Measurements from ENCODE around the gene OBSL1.

The OBSL1 gene

DNA sequence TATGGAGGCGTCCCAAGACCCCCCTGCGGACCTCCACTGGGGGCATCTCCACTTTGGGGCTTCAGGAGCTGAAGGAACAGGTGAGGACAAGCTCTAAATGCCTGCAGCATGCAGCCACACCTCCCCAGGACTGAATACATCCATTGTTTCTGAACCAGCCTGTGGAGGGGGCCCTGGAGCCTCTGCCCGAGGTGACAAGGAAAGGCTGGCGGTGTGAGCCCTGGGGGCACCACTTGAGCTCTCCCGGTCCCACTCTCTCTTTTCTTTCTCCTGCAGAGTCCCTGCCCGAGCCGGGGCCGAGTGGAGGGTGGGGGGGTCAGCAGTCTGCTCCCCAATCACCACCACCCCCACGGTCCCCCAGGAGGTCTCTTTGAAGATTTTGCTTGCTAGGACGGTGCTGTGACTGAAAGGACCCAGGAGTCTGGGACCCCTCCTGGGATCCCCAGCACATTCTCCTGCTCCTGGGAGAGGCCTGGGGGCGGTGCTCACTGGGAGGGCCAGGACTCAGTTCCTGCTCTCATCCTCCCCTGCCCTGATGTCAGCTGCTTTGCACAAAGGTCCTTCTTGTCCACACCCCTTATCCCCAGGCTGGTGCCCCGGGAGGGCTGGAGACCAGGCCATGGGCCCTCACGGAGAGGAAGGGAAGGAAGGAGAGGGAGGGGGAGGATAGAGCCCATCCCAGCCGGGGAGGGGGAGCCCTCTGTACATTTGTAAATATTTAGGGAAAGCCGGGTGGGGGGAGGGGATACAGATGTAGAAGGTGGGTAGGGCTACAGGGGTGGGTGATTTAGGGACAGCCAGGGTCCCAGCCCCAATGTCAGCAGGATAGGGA, 33.5 kb downstream of the OBSL1 start:
- in situ Hi-C loops (cut with MboI; ENCODE audit: low sequenced_read_pairs) = no loop called here

GRCh38 chr2:219536967-219537366, 34.4 kb downstream of the OBSL1 start:
- in situ Hi-C loops (cut with MboI; ENCODE audit: low sequenced_read_pairs) = no loop called here

GRCh38 chr2:219536425-219536824, 34.9 kb downstream of the OBSL1 start:
- in situ Hi-C loops (cut with MboI; ENCODE audit: low sequenced_read_pairs) = no loop called here

DNA sequence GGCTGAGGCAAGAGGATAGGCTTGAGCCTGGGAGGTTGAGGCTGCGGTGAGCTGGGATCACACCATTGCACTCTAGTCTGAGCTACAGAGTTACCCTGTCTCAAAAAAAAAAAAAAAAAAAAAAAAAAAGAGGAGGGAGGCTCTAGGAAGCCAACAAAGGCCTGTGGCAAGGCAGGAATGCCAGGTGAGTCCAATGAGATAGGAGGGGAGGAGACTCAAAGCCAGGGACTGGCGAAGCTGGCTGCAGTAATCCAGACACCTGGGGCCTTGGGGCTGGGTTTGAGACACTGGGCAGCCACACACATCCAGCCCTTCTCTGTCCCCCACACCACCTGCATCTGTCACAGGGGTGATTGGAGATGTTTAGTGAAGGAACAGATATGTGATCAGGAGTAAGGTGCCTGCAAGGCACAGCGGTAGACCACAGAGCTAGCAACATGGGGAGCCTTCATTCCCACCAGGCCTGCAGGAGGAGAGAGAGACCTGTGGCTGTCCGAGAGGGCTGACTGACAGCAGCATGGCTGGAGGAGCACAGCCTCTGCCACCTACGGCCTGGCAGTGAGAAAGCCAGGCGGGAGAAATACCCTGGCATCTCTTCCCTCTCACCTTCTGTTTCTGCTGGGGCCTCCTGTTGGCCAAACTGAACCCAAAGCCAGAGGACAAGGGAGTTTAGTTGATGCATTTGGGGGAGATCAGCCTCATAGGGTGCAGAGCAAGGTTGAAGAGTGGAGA, 37.2 kb downstream of the OBSL1 start:
- in situ Hi-C loops (cut with MboI; ENCODE audit: low sequenced_read_pairs) = no loop called here

GRCh38 chr2:219532378-219532649, 39.0 kb downstream of the OBSL1 start:
- in situ Hi-C loops (cut with MboI; ENCODE audit: low sequenced_read_pairs) = no loop called here

DNA sequence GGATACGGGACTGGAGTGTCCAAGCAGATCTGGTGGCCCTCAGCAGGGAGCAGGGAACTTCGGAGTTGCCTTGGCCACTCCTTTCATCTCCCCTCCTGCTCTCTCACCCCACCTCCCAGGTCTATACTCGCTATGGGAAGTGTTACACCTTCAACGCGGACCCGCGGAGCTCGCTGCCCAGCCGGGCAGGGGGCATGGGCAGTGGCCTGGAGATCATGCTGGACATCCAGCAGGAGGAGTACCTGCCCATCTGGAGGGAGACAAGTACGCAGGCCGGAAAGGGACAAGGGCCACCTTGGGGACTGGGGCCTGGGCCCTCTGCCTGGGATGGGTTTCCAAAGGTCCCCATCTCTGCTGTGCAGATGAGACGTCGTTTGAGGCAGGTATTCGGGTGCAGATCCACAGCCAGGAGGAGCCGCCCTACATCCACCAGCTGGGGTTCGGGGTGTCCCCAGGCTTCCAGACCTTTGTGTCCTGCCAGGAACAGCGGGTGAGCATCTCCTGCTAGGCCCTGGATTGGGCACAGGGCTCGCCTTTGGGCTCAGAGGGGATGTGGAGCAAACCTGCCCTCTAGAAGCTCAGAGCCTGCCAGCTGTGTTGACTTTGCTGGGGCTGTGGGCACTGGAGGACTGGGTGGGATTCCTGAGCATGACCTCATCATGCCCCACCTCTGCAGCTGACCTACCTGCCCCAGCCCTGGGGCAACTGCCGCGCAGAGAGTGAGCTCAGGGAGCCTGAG, 39.5 kb downstream of the OBSL1 start:
- in situ Hi-C loops (cut with MboI; ENCODE audit: low sequenced_read_pairs) = no loop called here

DNA sequence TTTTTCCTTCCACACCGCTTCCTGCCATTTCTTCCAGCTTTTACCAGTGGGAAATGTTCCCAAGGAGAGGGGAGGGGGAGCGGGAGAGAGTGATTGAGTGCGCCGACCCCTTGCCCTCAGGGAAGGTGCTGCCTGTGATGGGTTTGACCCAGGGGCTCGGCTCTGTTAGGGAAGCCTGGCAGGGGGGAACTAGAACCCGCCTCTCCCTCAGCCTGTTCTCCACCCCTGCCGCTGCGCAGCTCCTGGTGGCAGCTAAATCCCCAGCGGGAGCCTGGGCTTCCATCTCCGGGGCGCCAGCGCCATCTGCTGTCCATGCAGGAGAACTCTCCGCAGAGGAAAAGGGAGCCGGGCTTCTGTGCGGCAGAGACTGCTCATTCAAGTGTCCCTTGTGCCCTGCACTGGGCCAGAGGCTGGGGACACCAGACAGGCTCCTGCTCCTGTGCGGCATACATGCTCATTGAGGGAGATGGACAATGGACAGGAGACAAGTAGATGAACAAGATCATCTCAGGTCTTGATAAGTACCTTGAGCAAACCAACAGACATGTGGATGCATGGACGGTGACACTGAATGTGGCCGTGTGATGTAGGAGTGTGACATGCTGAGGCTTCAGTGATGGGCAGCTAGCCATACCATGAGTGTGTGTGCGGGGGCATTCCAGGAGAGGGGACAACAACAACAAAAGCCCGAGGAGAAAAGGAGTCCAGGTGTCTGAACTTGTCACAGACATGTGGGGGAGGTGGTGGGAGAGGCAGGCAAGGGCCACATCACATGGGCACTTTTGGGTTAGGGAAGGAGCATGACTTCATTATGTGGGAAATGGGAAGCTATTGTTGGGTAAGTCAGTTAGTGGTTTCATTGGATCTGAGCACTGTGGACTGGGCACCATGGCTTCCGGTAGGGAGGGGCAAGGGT, 41.0 kb downstream of the OBSL1 start:
- in situ Hi-C loops (cut with MboI; ENCODE audit: low sequenced_read_pairs) = no loop called here

DNA sequence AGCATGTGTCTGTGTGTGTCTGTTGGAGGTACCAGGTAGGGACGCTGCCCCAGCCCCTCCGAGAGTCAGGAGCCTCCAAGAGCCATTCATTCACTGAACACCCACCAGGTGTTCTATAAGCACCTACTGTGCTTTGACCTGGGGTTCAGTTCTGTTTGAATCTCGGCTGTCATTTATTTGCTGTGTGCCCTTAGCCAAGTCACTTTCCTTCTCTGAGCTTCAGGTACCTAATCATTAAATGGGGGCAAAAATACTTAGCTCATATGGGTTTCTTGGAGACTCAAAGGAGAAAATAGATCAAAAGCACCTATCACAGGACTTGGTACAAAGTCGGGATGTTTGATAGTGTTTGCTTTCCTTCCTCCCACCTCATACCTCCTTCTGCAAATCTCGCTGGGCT, 43.9 kb downstream of the OBSL1 start:
- in situ Hi-C loops (cut with MboI; ENCODE audit: low sequenced_read_pairs) = loop anchor here (10.0 kb wide), 1 partner anchor 123 kb away; no protein-coding TSS in a partner anchor

- in situ Hi-C loops (cut with MboI; ENCODE audit: low sequenced_read_pairs) = loop anchor here (10.0 kb wide), 1 partner anchor 122 kb away; no protein-coding TSS in a partner anchor
Measured at GRCh38 chr2:219527076-219527394, 44.3 kb downstream of the OBSL1 start.

DNA sequence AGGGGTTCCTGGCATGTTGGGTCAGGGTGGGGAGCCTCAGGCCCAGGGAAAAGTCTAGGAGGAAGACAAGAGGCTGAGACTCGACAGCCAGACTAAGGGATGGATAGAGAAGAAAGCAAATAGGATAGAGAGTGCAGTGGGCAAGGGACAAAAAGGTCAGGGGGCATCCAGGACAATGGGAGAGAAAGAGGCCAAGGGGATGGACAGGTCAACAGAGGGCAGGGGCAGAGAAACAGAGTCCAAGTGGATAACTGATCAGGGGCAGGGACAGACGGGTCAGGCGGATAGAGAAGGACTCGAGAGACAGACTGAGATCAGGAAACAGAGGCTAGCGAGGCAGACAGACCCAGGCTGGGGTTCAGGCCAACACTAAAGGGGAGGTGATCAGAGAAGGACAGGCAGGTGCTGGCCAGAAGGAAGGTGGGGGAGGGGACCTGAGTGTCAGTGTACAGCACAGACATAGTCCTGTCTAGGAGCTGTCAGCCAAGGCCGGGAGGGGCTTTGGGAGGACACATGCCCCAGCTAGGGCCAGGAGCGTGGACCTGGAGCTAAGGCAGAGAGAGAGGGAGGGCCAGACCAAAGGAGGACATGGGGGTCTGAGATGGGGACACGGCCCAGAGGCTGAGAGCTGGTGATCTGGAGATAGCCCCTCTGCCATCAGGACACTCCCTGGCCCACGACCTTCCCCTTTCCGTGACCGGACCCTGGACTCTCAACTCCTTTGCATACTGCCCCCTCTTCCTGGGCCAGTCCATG, 44.8 kb downstream of the OBSL1 start:
- in situ Hi-C loops (cut with MboI; ENCODE audit: low sequenced_read_pairs) = loop anchor here (10.0 kb wide), 1 partner anchor 122 kb away; no protein-coding TSS in a partner anchor

- in situ Hi-C loops (cut with MboI; ENCODE audit: low sequenced_read_pairs) = loop anchor here (10.0 kb wide), 1 partner anchor 121 kb away; no protein-coding TSS in a partner anchor
Measured at GRCh38 chr2:219525533-219526232, 45.7 kb downstream of the OBSL1 start.

GRCh38 chr2:219524817-219525216, 46.5 kb downstream of the OBSL1 start:
- in situ Hi-C loops (cut with MboI; ENCODE audit: low sequenced_read_pairs) = loop anchor here (10.0 kb wide), 1 partner anchor 120 kb away; no protein-coding TSS in a partner anchor

- in situ Hi-C loops (cut with MboI; ENCODE audit: low sequenced_read_pairs) = loop anchor here (10.0 kb wide), 1 partner anchor 118 kb away; no protein-coding TSS in a partner anchor
Measured at GRCh38 chr2:219523031-219523671, 48.2 kb downstream of the OBSL1 start.

DNA sequence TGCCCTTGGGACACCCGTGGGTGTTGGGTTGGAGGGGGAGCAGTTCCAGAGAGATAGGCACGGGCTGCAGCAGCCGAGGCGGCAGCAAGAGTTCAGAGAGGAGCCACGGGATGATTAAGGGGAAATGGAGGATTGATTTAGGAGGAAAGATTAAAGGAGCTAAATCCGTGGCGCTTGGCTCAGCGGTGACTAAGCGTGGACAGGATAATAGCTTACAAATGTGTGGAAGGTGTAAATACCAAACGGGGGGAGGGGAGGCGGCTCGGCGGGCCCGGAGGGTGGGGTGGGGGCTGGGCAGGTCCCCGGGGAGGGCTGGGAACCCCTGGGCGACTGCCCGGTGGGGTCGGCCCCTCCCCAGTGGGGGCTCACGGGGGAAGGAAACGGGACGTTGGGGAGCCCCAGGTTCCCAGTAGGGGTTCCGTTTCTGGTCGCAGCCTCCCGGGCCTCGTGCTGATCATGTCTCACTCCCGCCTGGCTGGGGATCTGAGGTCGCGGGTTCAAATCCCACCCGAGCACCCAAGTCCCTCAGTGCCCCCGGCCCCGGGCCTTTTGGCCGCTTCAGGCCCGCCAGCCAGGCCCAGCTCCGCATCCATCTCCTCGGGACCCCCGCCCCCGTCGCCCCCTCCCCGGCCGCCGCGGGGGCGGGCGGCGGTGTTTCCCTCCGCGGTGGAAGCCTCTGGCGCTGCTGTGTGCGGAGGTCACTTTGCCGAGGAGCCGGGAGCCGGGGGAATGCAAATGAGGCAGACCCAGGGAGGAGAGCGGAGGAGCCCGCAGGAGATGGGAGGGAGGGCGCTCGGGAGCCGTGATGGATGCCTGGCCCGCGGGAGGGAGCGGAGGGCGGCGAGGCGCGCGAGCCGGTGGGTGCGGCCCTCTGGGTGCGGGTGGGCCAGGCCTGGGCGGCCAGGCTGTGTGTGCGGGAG, 49.0 kb downstream of the OBSL1 start:
- in situ Hi-C loops (cut with MboI; ENCODE audit: low sequenced_read_pairs) = loop anchor here (10.0 kb wide), 1 partner anchor 118 kb away; no protein-coding TSS in a partner anchor

- in situ Hi-C loops (cut with MboI; ENCODE audit: low sequenced_read_pairs) = loop anchor here (10.0 kb wide), 1 partner anchor 116 kb away; no protein-coding TSS in a partner anchor
Measured at GRCh38 chr2:219521066-219521880, 50.1 kb downstream of the OBSL1 start.

DNA sequence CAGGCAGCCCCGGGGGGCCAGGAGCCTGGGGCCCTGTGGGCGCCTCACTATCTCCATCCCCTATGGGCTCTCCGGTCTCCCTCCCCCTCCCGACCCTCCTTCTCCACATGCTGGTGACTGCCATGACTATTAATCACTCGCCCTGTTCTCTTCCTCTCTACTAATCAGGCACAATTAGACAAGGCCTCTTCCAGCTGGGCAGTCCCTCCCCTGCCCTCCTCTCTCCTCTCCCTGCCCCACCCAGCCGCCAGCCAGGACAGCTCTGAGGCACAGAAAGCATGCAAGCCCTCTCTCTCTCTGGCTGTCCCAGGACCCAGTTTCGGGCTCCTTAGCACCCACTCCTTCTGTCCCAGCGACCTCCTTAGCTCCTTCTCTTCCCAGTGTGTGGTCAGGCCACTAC, 51.3 kb downstream of the OBSL1 start:
- in situ Hi-C loops (cut with MboI; ENCODE audit: low sequenced_read_pairs) = loop anchor here (10.0 kb wide), 1 partner anchor 115 kb away; no protein-coding TSS in a partner anchor

DNA sequence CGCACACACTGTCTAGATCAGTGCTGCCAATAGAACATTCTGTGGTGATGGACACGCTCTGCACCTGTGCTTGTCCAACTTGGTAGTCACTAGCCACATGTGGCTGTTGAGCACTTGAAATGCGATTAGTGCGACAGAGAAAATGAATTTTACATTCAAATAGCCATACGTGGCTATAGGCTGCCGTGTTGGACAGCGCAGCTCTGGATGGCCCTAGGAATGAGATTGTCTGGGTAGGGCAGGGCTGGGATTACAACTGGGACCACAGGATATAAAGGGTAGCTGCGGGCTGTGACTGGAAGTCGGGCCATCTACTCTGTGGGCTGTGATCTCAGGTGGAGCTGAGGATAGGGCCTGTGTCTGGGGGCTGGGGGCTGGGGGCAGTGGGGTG, 51.8 kb downstream of the OBSL1 start:
- in situ Hi-C loops (cut with MboI; ENCODE audit: low sequenced_read_pairs) = no loop called here
